Uterus (tissue), 4 donors: ENCODE data around the gene SLC25A26. TPM values are rescaled to one million over a fixed set of nuclear protein-coding genes. Genes with fewer than 3 reads are reported as not detected.

Source experiments
- DNase-seq, 2 donors: peaks; one replicate each; pipeline ENCODE4 v3.0.0-alpha.2; 2019 to 2020
- H3K27ac ChIP-seq, 2 donors: fragments of 200-600 bp; sonication (generic); 1 replicate in 1 of 2; 2 replicates in 1 of 2; pipeline ENCODE4 v1.5.1; 2016 to 2018
- H3K27me3 ChIP-seq, 2 donors: fragments of 200-600 bp; sonication (generic); one replicate each; pipeline ENCODE4 v1.5.1; 2018 to 2019; ENCODE audit warnings: control low read depth in 1 of 2
- H3K36me3 ChIP-seq, 2 donors: fragments of 200-600 bp; sonication (generic); one replicate each; pipeline ENCODE4 v1.5.1; 2019; ENCODE audit warnings: control low read depth in 1 of 2
- H3K4me1 ChIP-seq, 2 donors: fragments of 200-600 bp; sonication (generic); one replicate each; pipeline ENCODE4 v1.5.1; 2018 to 2019; ENCODE audit warnings: control low read depth in 1 of 2
- H3K4me3 ChIP-seq, 2 donors: fragments of 200-600 bp; sonication (generic); 1 replicate in 1 of 2; 2 replicates in 1 of 2; pipeline ENCODE4 v1.5.1; 2018 to 2019; ENCODE audit warnings: mild to moderate bottlenecking in 1 of 2
- H3K9me3 ChIP-seq, 2 donors: fragments of 200-600 bp; sonication (generic); one replicate each; pipeline ENCODE4 v1.5.1; 2019; ENCODE audit warnings: control low read depth in 1 of 2
- POLR2A ChIP-seq, 2 donors: fragments of 450-650 bp; IDR thresholded peaks; one replicate each; pipeline ENCODE4 v1.6.1; 2016; ENCODE audit warnings: antibody characterized with exemption in 2 of 2, mild to moderate bottlenecking in 1 of 2, moderate library complexity in 1 of 2
- intact Hi-C: fragments of 100-400 bp; cut with DNase I; formaldehyde crosslinking; loops from one replicate; pipeline ENCODE4 v1.15.1; 2023; ENCODE audit warnings: low total_unique reads
- total RNA-seq, 4 donors: library from RNA; depleted of rRNA in 3 of 4; stranded (reverse); fragments of >200 nt in 3 of 4; gene quantifications; one replicate each; pipeline versions ENCODE4 v1.1.0 to v1.2.4, GENCODE V29; 2014 to 2023
- TF ChIP-seq, protein P1 (sequence below), 4 experiments: fragments of 200-600 bp in 2 of 4; fragments of 450-650 bp in 2 of 4; sonication (generic) in 2 of 4; IDR thresholded peaks; one replicate each; pipeline ENCODE4 v1.5.1; 2016 to 2019; ENCODE audit warnings: antibody characterized with exemption in 4 of 4, mild to moderate bottlenecking in 2 of 4, moderate library complexity in 1 of 4
- donor health status: DM: yes; HTN: yes; CAD: no.

Gene SLC25A26
- total RNA-seq, 4 donors from 2014 or later: 10.6 to 24.9 (median 17.8) TPM

DNA sequence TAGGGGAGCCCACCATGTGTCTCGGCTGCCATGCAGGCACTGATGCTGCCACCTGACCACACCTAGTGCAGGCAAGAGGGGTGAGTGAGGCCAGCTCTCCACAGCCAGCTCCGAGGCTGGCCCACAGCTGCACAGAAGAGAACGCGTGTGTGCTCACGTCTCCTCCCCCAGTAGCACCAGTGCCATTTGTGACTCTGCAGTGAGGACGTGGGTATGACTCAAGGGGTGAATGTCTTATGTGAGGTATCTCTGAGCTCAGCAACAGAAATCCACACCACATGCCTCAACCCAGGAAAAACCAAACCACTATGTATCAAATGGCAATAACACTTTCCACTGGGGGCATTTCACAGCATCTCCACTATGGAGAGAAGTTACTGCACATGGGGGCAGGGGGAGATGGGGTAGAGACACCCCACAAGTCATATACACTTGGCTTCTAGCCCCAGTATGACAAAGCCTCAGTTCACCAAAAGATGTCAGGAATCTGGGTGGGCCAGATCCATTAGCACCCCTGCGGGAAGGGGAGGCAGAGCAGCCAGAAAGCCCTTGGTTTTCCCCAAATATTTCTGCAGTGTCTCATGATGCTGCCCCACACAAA is 192.4 kb downstream of the SLC25A26 start:
- Histone ChIP-seq H3K36me3 (no peaks in the 10 kb centered on the region), H3K4me3 (no peak overlapping the region), H3K27ac (no peak overlapping the region), H3K4me1 (peaks cover 0 to 11% of the 10 kb centered on the region in 2 donors), H3K27me3 (no peaks in the 10 kb centered on the region), H3K9me3 (no peaks in the 10 kb centered on the region)
- DNase-seq: peak in 1 of 2 donors; percentile 6
- intact Hi-C loops: no loop called here
- TF ChIP-seq, protein P1, sequence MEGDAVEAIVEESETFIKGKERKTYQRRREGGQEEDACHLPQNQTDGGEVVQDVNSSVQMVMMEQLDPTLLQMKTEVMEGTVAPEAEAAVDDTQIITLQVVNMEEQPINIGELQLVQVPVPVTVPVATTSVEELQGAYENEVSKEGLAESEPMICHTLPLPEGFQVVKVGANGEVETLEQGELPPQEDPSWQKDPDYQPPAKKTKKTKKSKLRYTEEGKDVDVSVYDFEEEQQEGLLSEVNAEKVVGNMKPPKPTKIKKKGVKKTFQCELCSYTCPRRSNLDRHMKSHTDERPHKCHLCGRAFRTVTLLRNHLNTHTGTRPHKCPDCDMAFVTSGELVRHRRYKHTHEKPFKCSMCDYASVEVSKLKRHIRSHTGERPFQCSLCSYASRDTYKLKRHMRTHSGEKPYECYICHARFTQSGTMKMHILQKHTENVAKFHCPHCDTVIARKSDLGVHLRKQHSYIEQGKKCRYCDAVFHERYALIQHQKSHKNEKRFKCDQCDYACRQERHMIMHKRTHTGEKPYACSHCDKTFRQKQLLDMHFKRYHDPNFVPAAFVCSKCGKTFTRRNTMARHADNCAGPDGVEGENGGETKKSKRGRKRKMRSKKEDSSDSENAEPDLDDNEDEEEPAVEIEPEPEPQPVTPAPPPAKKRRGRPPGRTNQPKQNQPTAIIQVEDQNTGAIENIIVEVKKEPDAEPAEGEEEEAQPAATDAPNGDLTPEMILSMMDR (IDR thresholded peaks at IDR 0.05): no peak
- no peak for TF ChIP-seq POLR2A (IDR thresholded peaks at IDR 0.05)

DNA sequence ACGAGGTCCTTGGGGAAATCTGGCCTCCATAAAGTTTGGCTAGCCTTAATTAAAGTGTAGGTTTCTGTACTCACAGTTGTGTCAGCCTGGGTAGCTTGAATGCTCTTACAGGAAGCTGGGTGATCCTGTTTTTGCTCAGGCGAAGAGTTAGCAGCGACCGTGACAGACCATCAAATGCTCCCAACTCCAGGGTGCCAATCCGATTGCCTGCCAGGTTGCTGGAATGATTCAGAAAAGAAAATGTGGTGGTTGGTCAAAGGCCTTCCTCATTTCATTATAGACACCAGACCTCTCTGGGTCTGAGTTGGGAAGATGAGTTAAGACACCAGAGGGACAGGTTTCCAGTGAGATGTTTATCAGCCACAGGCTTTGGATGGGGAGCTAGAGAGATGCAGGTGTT is 194.0 kb downstream of the SLC25A26 start:
- Histone ChIP-seq H3K9me3 (no peaks in the 10 kb centered on the region), H3K27me3 (no peaks in the 10 kb centered on the region), H3K27ac (peak overlapping the region; percentile 52 to 60), H3K36me3 (no peaks in the 10 kb centered on the region), H3K4me3 (no peak overlapping the region), H3K4me1 (peaks cover 0 to 11% of the 10 kb centered on the region in 2 donors)
- TF ChIP-seq, protein P1 (IDR thresholded peaks at IDR 0.05): no peak
- TF ChIP-seq POLR2A (IDR thresholded peaks at IDR 0.05): no peak
- DNase-seq: no peak
- intact Hi-C loops: no loop called here

DNA sequence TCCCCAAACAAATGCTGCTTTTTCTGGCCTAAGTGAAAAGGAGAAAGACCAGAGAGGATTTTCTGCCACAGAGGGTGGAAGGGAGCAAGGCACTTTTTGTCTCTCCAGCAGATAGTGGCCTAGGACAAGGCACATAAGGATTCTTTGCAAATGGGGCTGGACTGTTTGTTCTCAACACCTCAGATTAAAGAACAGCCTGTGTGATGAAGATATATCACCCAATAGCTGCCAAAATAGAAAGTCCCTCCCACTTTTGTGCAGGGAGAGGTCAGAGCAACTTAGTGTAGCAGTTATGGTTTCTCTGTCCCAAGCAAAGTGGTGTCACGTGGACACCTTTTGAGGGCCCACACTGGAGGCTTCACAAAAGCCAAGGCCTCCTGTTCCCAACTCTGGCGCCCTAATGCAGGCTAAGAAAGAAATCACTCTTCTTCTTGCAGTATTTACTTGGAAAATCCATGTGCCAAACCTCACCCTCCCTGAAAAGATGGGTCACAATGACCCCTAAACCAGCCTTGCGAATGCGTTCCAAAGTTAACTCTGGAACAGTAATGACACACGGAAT is 195.1 kb downstream of the SLC25A26 start:
- Histone ChIP-seq H3K27me3 (no peaks in the 10 kb centered on the region), H3K27ac (peak overlapping the region; percentile 52 to 60), H3K4me1 (peaks cover 0 to 11% of the 10 kb centered on the region in 2 donors), H3K36me3 (no peaks in the 10 kb centered on the region), H3K4me3 (no peak overlapping the region), H3K9me3 (no peaks in the 10 kb centered on the region)
- TF ChIP-seq POLR2A (IDR thresholded peaks at IDR 0.05): no peak
- TF ChIP-seq, protein P1 (IDR thresholded peaks at IDR 0.05): no peak
- DNase-seq: no peak
- intact Hi-C loops: no loop called here

DNA sequence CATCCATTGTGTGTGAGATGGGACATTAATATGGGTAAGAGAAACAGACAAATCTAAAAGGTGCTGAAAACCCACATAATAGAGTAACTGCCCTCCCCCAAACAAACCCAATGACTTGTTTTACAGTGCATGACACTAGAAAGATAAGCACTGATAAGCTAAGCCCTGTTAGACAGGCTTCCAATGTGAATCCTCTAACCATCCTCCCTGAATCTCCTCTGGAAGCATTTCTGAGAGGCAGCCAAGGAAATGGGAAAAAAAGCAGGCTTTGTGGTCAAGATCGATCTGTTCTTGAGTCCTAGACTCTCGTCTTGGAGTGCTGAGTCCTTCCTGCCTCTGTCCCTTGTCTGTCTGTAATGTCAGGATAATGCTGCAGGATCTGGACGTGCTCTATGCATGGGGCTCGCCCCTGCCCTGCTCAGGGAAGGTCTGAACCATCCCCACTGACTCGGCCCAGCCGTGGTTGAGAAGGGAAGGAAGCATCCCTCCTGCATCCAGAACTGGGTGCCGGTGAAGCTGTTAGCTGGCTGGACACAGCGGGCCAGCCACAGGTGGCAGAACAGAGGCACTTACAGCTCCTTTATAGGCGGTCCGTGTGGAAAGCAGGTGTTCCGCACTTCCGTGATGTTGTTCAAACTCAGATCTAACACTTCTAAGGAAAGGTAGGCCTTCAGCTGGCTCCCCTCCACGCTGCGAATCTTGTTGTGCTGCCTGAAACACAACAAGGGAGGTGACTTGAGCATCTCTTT is 195.9 kb downstream of the SLC25A26 start:
- Histone ChIP-seq H3K27ac (peak overlapping the region; percentile 52 to 60), H3K4me1 (peaks cover 0 to 11% of the 10 kb centered on the region in 2 donors), H3K9me3 (no peaks in the 10 kb centered on the region), H3K36me3 (no peaks in the 10 kb centered on the region), H3K27me3 (no peaks in the 10 kb centered on the region), H3K4me3 (no peak overlapping the region)
- no peak for TF ChIP-seq POLR2A (IDR thresholded peaks at IDR 0.05)
- TF ChIP-seq, protein P1 (IDR thresholded peaks at IDR 0.05): no peak
- DNase-seq: no peak
- intact Hi-C loops: no loop called here

DNA sequence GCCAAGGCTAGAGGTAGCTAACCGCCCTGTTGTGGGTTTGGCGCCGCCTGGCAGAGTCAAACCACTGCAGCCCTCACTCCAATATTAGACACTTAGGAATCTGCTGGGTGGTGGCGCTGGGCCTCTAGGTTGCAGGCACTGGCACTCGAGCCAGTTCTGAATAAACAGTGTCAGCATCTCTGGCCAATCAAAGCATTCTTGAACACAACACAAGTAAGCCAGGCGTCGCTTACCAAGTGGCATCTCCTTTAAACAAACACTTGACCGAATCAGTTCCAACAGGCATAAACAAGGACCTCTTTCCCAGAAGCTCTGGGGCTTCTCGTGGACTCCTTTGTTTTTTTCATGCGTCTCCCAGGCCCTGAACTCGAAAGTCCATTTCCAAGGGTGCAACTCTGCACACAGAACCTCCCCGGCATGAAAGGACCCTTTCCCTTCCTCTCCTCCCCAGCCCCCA is 197.7 kb downstream of the SLC25A26 start:
- no peak overlapping the region for H3K4me3 ChIP-seq
- intact Hi-C loops: no loop called here
- H3K9me3 ChIP-seq: no peaks in the 10 kb centered on the region
- H3K27ac ChIP-seq: peak overlapping the region; percentile 21 to 52
- H3K4me1 ChIP-seq: peaks cover 0 to 15% of the 10 kb centered on the region in 2 donors
- no peak for TF ChIP-seq POLR2A (IDR thresholded peaks at IDR 0.05)
- TF ChIP-seq, protein P1 (IDR thresholded peaks at IDR 0.05): no peak
- no peaks in the 10 kb centered on the region for H3K36me3 ChIP-seq
- DNase-seq: no peak
- H3K27me3 ChIP-seq: no peaks in the 10 kb centered on the region
